Glutamatergic neuron (in vitro differentiated cells): ENCODE measurements around the gene ZNRF1. TPM values are rescaled to one million over a fixed set of nuclear protein-coding genes. Genes with fewer than 3 reads are reported as not detected.

Source experiments
- DNase-seq: peaks from one replicate; pipeline ENCODE4 v3.0.0; 2022
- H3K27ac Mint-ChIP-seq: one replicate; pipeline ENCODE4 v1.8.0; 2020; ENCODE audit warnings: mild to moderate bottlenecking, mixed read lengths, inconsistent platforms; ENCODE audit not compliant: unreplicated experiment
- H3K27me3 Mint-ChIP-seq: one replicate; pipeline ENCODE4 v1.8.0; 2020; ENCODE audit warnings: mild to moderate bottlenecking, moderate library complexity, mixed read lengths, inconsistent platforms; ENCODE audit not compliant: unreplicated experiment
- H3K36me3 Mint-ChIP-seq: one replicate; pipeline ENCODE4 v1.8.0; 2020; ENCODE audit warnings: mild to moderate bottlenecking, mixed read lengths, inconsistent platforms; ENCODE audit not compliant: unreplicated experiment
- H3K4me1 Mint-ChIP-seq: one replicate; pipeline ENCODE4 v1.8.0; 2020; ENCODE audit warnings: mild to moderate bottlenecking, low read depth, mixed read lengths, inconsistent platforms; ENCODE audit not compliant: unreplicated experiment
- H3K4me3 Mint-ChIP-seq: one replicate; pipeline ENCODE4 v1.8.0; 2020; ENCODE audit warnings: mild to moderate bottlenecking, mixed read lengths, inconsistent platforms; ENCODE audit not compliant: unreplicated experiment
- H3K9me3 Mint-ChIP-seq: one replicate; pipeline ENCODE4 v1.8.0; 2020; ENCODE audit warnings: mild to moderate bottlenecking, moderate library complexity, mixed read lengths, inconsistent platforms; ENCODE audit not compliant: unreplicated experiment
- total RNA-seq: library from RNA; stranded (reverse); fragmentation: NEBNext Ultra II Directional; extraction: Animal tissue kit (Norgen Biotek cat#: 25700); gene quantifications from one replicate; pipeline ENCODE4 v1.2.1, GENCODE V29; 2021; ENCODE audit not compliant: unreplicated experiment
- TF ChIP-seq, protein P1 (sequence below): fragments of 200-600 bp; sonication (generic); IDR thresholded peaks from one replicate; pipeline ENCODE4 v1.5.0; 2021; ENCODE audit not compliant: partially characterized antibody, unreplicated experiment

ZNRF1 gene
- total RNA-seq, 1 donor from 2014 or later: 55.3 TPM

DNA sequence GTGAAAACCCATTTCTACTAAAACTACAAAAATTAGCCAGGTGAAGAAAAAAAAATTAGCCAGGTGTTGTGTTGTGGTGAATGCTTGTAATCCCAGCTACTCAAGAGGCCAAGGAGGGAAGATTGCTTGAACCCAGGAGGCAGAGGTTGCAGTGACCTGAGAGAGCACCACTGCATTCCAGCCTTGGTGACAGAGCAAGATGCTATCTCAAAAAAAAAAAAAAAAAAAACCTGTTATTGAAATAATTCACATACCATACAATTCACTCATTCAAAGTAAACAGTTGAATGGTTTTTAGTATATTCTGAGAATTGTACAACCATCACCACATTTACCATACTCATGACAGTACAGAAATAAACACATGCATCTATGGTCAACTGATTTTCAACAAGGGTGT, 31.0 kb downstream of the ZNRF1 start:
- Mint-ChIP-seq H3K27ac (no peak overlapping the region), H3K36me3 (no peaks in the 10 kb centered on the region), H3K9me3 (no peaks in the 10 kb centered on the region), H3K4me3 (no peak overlapping the region), H3K27me3 (peaks cover 3% of the 10 kb centered on the region), H3K4me1 (no peaks in the 10 kb centered on the region)
- no peak for DNase-seq
- TF ChIP-seq, protein P1, sequence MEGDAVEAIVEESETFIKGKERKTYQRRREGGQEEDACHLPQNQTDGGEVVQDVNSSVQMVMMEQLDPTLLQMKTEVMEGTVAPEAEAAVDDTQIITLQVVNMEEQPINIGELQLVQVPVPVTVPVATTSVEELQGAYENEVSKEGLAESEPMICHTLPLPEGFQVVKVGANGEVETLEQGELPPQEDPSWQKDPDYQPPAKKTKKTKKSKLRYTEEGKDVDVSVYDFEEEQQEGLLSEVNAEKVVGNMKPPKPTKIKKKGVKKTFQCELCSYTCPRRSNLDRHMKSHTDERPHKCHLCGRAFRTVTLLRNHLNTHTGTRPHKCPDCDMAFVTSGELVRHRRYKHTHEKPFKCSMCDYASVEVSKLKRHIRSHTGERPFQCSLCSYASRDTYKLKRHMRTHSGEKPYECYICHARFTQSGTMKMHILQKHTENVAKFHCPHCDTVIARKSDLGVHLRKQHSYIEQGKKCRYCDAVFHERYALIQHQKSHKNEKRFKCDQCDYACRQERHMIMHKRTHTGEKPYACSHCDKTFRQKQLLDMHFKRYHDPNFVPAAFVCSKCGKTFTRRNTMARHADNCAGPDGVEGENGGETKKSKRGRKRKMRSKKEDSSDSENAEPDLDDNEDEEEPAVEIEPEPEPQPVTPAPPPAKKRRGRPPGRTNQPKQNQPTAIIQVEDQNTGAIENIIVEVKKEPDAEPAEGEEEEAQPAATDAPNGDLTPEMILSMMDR: no peak

GRCh38 chr16:75032655-75033054, 33.8 kb downstream of the ZNRF1 start:
- Mint-ChIP-seq H3K4me1 (no peaks in the 10 kb centered on the region), H3K27me3 (peaks cover 3% of the 10 kb centered on the region), H3K36me3 (peaks cover 1% of the 10 kb centered on the region), H3K9me3 (no peaks in the 10 kb centered on the region), H3K4me3 (no peak overlapping the region), H3K27ac (no peak overlapping the region)
- no peak for DNase-seq
- TF ChIP-seq, protein P1: no peak

DNA sequence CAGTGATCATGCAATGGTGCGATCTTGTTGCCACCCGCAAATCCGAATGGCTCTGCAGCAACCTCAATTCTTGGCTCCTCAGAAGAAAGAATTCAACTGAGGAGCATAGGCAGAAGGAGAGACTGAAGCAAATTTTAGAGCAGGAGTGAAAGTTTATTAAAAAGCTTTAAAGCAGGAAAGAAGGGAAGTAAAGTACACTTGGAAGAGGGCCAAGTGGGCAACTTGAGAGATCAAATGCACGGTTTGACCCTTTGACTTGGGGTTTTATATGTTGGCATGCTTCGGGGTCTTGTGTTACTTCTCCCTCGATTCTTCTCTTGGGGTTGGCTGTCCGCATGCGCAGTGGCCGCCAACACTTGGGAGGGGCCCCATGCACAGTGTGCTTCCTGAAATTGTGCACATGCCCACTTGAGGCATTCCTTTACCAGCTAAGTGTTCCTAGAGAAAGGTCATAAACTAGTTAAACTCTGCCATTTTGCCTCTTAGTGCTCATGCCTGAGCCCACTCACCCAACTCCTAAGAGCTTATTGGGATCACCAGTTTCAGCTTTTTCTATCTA, 36.7 kb downstream of the ZNRF1 start:
- no peak for DNase-seq
- TF ChIP-seq, protein P1: no peak
- H3K27me3 Mint-ChIP-seq: peaks cover 3% of the 10 kb centered on the region
- no peaks in the 10 kb centered on the region for H3K9me3 Mint-ChIP-seq
- H3K4me1 Mint-ChIP-seq: no peaks in the 10 kb centered on the region
- H3K27ac Mint-ChIP-seq: no peak overlapping the region
- no peak overlapping the region for H3K4me3 Mint-ChIP-seq
- H3K36me3 Mint-ChIP-seq: peaks cover 5% of the 10 kb centered on the region

- Mint-ChIP-seq H3K27me3 (peaks cover 3% of the 10 kb centered on the region), H3K9me3 (no peaks in the 10 kb centered on the region), H3K27ac (no peak overlapping the region), H3K36me3 (peaks cover 5% of the 10 kb centered on the region), H3K4me1 (no peaks in the 10 kb centered on the region), H3K4me3 (no peak overlapping the region)
- no peak for DNase-seq
- TF ChIP-seq, protein P1: no peak
Measured at GRCh38 chr16:75038036-75038858, 39.4 kb downstream of the ZNRF1 start.

GRCh38 chr16:75039941-75040340, 41.1 kb downstream of the ZNRF1 start:
- peaks cover 2% of the 10 kb centered on the region for H3K4me1 Mint-ChIP-seq
- no peak overlapping the region for H3K4me3 Mint-ChIP-seq
- H3K27ac Mint-ChIP-seq: no peak overlapping the region
- no peaks in the 10 kb centered on the region for H3K27me3 Mint-ChIP-seq
- H3K36me3 Mint-ChIP-seq: peaks cover 5% of the 10 kb centered on the region
- H3K9me3 Mint-ChIP-seq: no peaks in the 10 kb centered on the region
- TF ChIP-seq, protein P1: no peak
- DNase-seq: no peak
